ENCODE data around the gene DNAH2. TPM values are rescaled to one million over a fixed set of nuclear protein-coding genes. Genes with fewer than 3 reads are reported as not detected.

The DNAH2 gene
- total RNA-seq, 1 experiment from 2014 or later = 0.15 TPM

DNA sequence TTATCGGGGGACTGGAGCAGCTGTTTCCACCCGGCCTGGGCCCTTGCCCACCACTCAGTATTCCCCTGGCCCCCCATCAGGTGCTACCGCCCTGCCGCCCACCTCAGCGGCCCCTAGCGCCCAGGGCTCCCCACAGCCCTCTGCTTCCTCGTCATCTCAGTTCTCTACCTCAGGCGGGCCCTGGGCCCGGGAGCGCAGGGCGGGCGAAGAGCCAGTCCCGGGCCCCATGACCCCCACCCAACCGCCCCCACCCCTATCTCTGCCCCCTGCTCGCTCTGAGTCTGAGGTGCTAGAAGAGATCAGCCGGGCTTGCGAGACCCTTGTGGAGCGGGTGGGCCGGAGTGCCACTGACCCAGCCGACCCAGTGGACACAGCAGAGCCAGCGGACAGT is 131.2 kb downstream of the DNAH2 start:
- no peak overlapping the region for H4K91ac ChIP-seq (ENCODE audit: insufficient read length, low read depth, low read length)
- H3K23ac ChIP-seq (ENCODE audit: insufficient read length, low read depth, low read length) = no peak overlapping the region
- no peak overlapping the region for H3K27ac ChIP-seq (ENCODE audit: insufficient read length, low read depth, low read length)
- Mint-ChIP-seq H3K9me3 (no peaks in the 10 kb centered on the region), H3K27me3 (ENCODE audit: low read depth) (peaks cover 9% of the 10 kb centered on the region), H3K27ac (no peak overlapping the region), H3K36me3 (ENCODE audit: insufficient read depth in 1 of 3, low read depth in 3 of 3) (peaks cover 2 to 45% (median 40%) of the 10 kb centered on the region in 3 experiments; a peak in 6 of 7 replicates), H3K4me1 (peaks cover 9 to 29% of the 10 kb centered on the region in 2 experiments), H3K4me3 (no peak overlapping the region)
- H2BK5ac ChIP-seq (ENCODE audit: insufficient read length, low read length) = no peak overlapping the region
- DNase-seq = no peak
- no peak overlapping the region for H2BK15ac ChIP-seq (ENCODE audit: low read depth, low read length)
- H2AFZ ChIP-seq (ENCODE audit: low read length) = no peak overlapping the region
- H4K8ac ChIP-seq (replicated peaks; ENCODE audit: insufficient read length, low read depth, low read length) = no peak overlapping the region
- no peak for TF ChIP-seq CTCF (conservative IDR thresholded peaks at IDR 0.05)
- H2AK5ac ChIP-seq (ENCODE audit: insufficient read length, low read length) = no peak overlapping the region
- H3K14ac ChIP-seq (ENCODE audit: insufficient read depth, low read length) = no peak overlapping the region
- H3K4me1 ChIP-seq (ENCODE audit: insufficient read depth, low read length) = no peaks in the 10 kb centered on the region; the same call in 1 of the 2 replicates
- no peaks in the 10 kb centered on the region for H3K79me2 ChIP-seq (ENCODE audit: insufficient read depth, low read length)
- H3K4me2 ChIP-seq (ENCODE audit: insufficient read depth, insufficient read length, low read length) = no peak overlapping the region
- no CpG with 5 or more reads among the region's 21 CpGs for WGBS (ENCODE audit: extremely low coverage, insufficient read length, low lambda C conversion rate)
- no peak overlapping the region for H2BK120ac ChIP-seq (ENCODE audit: low read depth, low read length, poor library complexity, severe bottlenecking)
- no peaks in the 10 kb centered on the region for H3K79me1 ChIP-seq (ENCODE audit: insufficient read depth, low read depth, low read length, poor library complexity, severe bottlenecking)
- no peak overlapping the region for H3K4ac ChIP-seq (ENCODE audit: low read depth, low read length)
- peaks cover 15% of the 10 kb centered on the region; the same call in 1 of the 2 replicates for H3K27me3 ChIP-seq (ENCODE audit: insufficient read depth, low read length)
- H4K20me1 ChIP-seq (ENCODE audit: control insufficient read depth, insufficient read depth, insufficient read length) = no peaks in the 10 kb centered on the region
- H3K23me2 ChIP-seq (ENCODE audit: insufficient read length, low read depth, low read length, poor library complexity, severe bottlenecking) = peaks cover 16% of the 10 kb centered on the region
- no peak overlapping the region for H3K9ac ChIP-seq (ENCODE audit: extremely low read depth, insufficient read length, low read length)
- H2BK20ac ChIP-seq (ENCODE audit: low read depth, low read length, poor library complexity, severe bottlenecking) = no peak overlapping the region
- H3K56ac ChIP-seq (ENCODE audit: insufficient read length, low read depth, low read length) = no peak overlapping the region
- H3K18ac ChIP-seq (ENCODE audit: insufficient read length, low read depth, low read length) = no peak overlapping the region
- H3K9me3 ChIP-seq (ENCODE audit: control insufficient read depth, low read depth, low read length) = no peaks in the 10 kb centered on the region
- H3T11ph ChIP-seq (ENCODE audit: low read length) = no peak overlapping the region
- no peak overlapping the region for H4K5ac ChIP-seq (ENCODE audit: insufficient read length, low read depth, low read length)
- no peak overlapping the region for H2BK12ac ChIP-seq (ENCODE audit: insufficient read length, low read depth, low read length)
